ENCODE results near the gene C17orf107.

C17orf107 gene

GRCh38 chr17:4872786-4873185, 26.6 kb upstream of the C17orf107 start:
- DNase-seq (ENCODE audit: low read depth), result no peak

GRCh38 chr17:4877089-4877488, 22.2 kb upstream of the C17orf107 start:
- no peak for DNase-seq (ENCODE audit: low read depth)

- DNase-seq (ENCODE audit: low read depth), result no peak
Observed at GRCh38 chr17:4879601-4880000, 19.7 kb upstream of the C17orf107 start.

GRCh38 chr17:4880857-4881256, 18.5 kb upstream of the C17orf107 start:
- DNase-seq (ENCODE audit: low read depth), result no peak

GRCh38 chr17:4881761-4882555, 17.4 kb upstream of the C17orf107 start:
- DNase-seq (ENCODE audit: low read depth), result peak; percentile 58

- DNase-seq (ENCODE audit: low read depth), result no peak
Observed at GRCh38 chr17:4884489-4884888, 14.8 kb upstream of the C17orf107 start.

GRCh38 chr17:4886830-4887229, 12.5 kb upstream of the C17orf107 start:
- no peak for DNase-seq (ENCODE audit: low read depth)

- no peak for DNase-seq (ENCODE audit: low read depth)
Observed at GRCh38 chr17:4887581-4887980, 11.8 kb upstream of the C17orf107 start.

GRCh38 chr17:4891411-4892410, 7.6 kb upstream of the C17orf107 start:
- DNase-seq (ENCODE audit: low read depth), result no peak

GRCh38 chr17:4892499-4893221, 6.7 kb upstream of the C17orf107 start:
- DNase-seq (ENCODE audit: low read depth), result no peak

GRCh38 chr17:4893272-4893671, 6.1 kb upstream of the C17orf107 start:
- no peak for DNase-seq (ENCODE audit: low read depth)

GRCh38 chr17:4893721-4894560, 5.4 kb upstream of the C17orf107 start:
- DNase-seq (ENCODE audit: low read depth), result no peak

GRCh38 chr17:4895121-4895520, 4.2 kb upstream of the C17orf107 start:
- DNase-seq (ENCODE audit: low read depth), result no peak

- no peak for DNase-seq (ENCODE audit: low read depth)
Observed at GRCh38 chr17:4895657-4896331, 3.5 kb upstream of the C17orf107 start.

- no peak for DNase-seq (ENCODE audit: low read depth)
Observed at GRCh38 chr17:4896332-4897197, 2.8 kb upstream of the C17orf107 start.

- no peak for DNase-seq (ENCODE audit: low read depth)
Observed at GRCh38 chr17:4897198-4897687, 2.1 kb upstream of the C17orf107 start.

GRCh38 chr17:4897785-4898184, 1.6 kb upstream of the C17orf107 start:
- DNase-seq (ENCODE audit: low read depth), result no peak

- DNase-seq (ENCODE audit: low read depth), result no peak
Observed at GRCh38 chr17:4898351-4898750, 985 bp upstream of the C17orf107 start.

GRCh38 chr17:4898927-4899326, 409 bp upstream of the C17orf107 start:
- no peak for DNase-seq (ENCODE audit: low read depth)

Data from ELR (cell line).